Adrenal gland (tissue), 19 donors: ENCODE data around the gene TMEM132A. TPM values are rescaled to one million over a fixed set of nuclear protein-coding genes. Genes with fewer than 3 reads are reported as not detected.

Source experiments
- DNase-seq, 7 donors: peaks; one replicate each; pipeline ENCODE4 v3.0.0-alpha.2; 2019 to 2020
- H3K27ac ChIP-seq, 5 donors: fragments of 200-600 bp; sonication (generic) in 4 of 5; 1 replicate in 3 of 5; 2 replicates in 2 of 5; pipeline versions ENCODE4 v1.5.1 to v1.8.0; 2016 to 2020; ENCODE audit warnings: mild to moderate bottlenecking in 1 of 5
- H3K27me3 ChIP-seq: fragments of 200-600 bp; 2 replicates; pipeline ENCODE4 v1.8.0; 2021
- H3K36me3 ChIP-seq, 2 donors: fragments of 200-600 bp; replicated peaks in 1 of 2; 1 replicate in 1 of 2; 2 replicates in 1 of 2; pipeline versions ENCODE4 v1.5.1 to v1.8.0; 2018 to 2022
- H3K4me1 ChIP-seq, 2 donors: fragments of 200-600 bp; replicated peaks in 1 of 2; 1 replicate in 1 of 2; 2 replicates in 1 of 2; pipeline versions ENCODE4 v1.5.1 to v1.8.0; 2018 to 2021
- H3K4me3 ChIP-seq, 4 donors: fragments of 200-600 bp; sonication (generic) in 3 of 4; one replicate each; pipeline ENCODE4 v1.5.1; 2016 to 2018
- H3K9me3 ChIP-seq, 3 donors: fragments of 200-600 bp; sonication (generic) in 1 of 3; replicated peaks in 1 of 3; 1 replicate in 2 of 3; 2 replicates in 1 of 3; pipeline versions ENCODE4 v1.5.1 to v1.8.0; 2016 to 2021
- CTCF ChIP-seq, 6 experiments: fragments of 450-650 bp in 4 of 6; fragments of 200-600 bp in 2 of 6; sonication (generic) in 1 of 6; IDR thresholded peaks; 1 replicate in 5 of 6; 2 replicates in 1 of 6; pipeline versions ENCODE4 v1.5.1 to v1.8.0; 2016 to 2021; ENCODE audit warnings: antibody characterized with exemption in 6 of 6, mild to moderate bottlenecking in 2 of 6, moderate library complexity in 1 of 6
- POLR2A ChIP-seq, 2 donors: fragments of 450-650 bp; IDR thresholded peaks; one replicate each; pipeline ENCODE4 v1.6.1; 2017; ENCODE audit warnings: antibody characterized with exemption in 2 of 2, mild to moderate bottlenecking in 2 of 2, moderate library complexity in 1 of 2
- WGBS, 4 donors: extraction: QIAGEN DNeasy Blood & Tissue Kit in 2 of 4; methylation state at CpG; one replicate each; pipeline versions ENCODE4 v1.1.5 to v1.1.7; 2013 to 2017; 5-methylcytosine and 5-hydroxymethylcytosine counted together
- intact Hi-C, 2 donors: fragments of 100-400 bp; cut with DNase I; formaldehyde crosslinking; loops; one replicate each; pipeline versions ENCODE4 v1.14.1 to v1.15.0; 2022 to 2023
- long read RNA-seq, 10 donors: library from polyadenylated mRNA in 3 of 10; unstranded in 2 of 10; stranded (forward) in 1 of 10; transcript quantifications; one replicate each; pipeline ENCODE4 v2.0.0 and lab custom pipeline, GENCODE V29; 2021 to 2026
- polyA plus RNA-seq, 3 donors: library from polyadenylated mRNA; stranded (reverse); fragments of 200-250 nt in 2 of 3; fragments of 350-450 nt in 1 of 3; fragmentation: Illumina TruSeq in 1 of 3; extraction: RNeasy Lipid Tissue Mini Kit (QIAGEN cat#74804) in 1 of 3; gene quantifications; one replicate each; pipeline ENCODE4 v1.2.3, GENCODE V29; 2013 to 2014
- total RNA-seq, 9 donors: library from RNA; depleted of rRNA in 4 of 9; stranded (reverse); fragments of >200 nt in 4 of 9; fragments of 120-200 nt in 1 of 9; fragmentation: NEBNext Ultra II Directional in 1 of 9; extraction: Animal tissue kit (Norgen Biotek cat#: 25700) in 1 of 9; gene quantifications; one replicate each; pipeline versions ENCODE4 v1.1.0 to v1.2.4, GENCODE V29; 2013 to 2023
- donor health status: healthy with polysubstance abuse.
- donor health status: Bipolar disorder and iron deficiency.
- donor health status: DM: yes; HTN: yes; CAD: no.
- donor health status: DM: no; HTN: no; CAD: no.
- donor health status: DM: no; HTN: no; CAD: no.
- donor health status: DM: yes; HTN: yes; CAD: no.

Gene TMEM132A
- total RNA-seq (10 to 100 TPM; 14.4 to 66.1 (median 39.6) TPM), polyA plus RNA-seq (10 to 100 TPM in 2 of 3 donors, 1 to 10 TPM in 1; 3.4 to 48.9 (median 37.9) TPM)
- long read RNA-seq, donor 1, partial matches to known transcripts: 0 of 3 reads
- long read RNA-seq, donor 1, other reads (novel, unspliced or antisense): 0 of 3 reads
- long read RNA-seq, donor 2, partial matches to known transcripts: 11 of 15 reads
- long read RNA-seq, donor 2, other reads (novel, unspliced or antisense): 0 of 15 reads
- long read RNA-seq, donor 3, partial matches to known transcripts: 5 of 6 reads
- long read RNA-seq, donor 3, other reads (novel, unspliced or antisense): 0 of 6 reads
- long read RNA-seq, donor 4, partial matches to known transcripts: 3 of 3 reads
- long read RNA-seq, donor 4, other reads (novel, unspliced or antisense): 0 of 3 reads
- long read RNA-seq, donor 5, transcript TMEM132A-202 (11 exons, 3,346 nt): major isoform, 72 of 175 reads
- long read RNA-seq, donor 5, transcript TMEM132A-201 (11 exons, 3,480 nt): minor isoform, 57 of 175 reads
- long read RNA-seq, donor 5, partial matches to known transcripts: 36 of 175 reads
- long read RNA-seq, donor 5, other reads (novel, unspliced or antisense): 9 of 175 reads
- long read RNA-seq, donor 6: 0 reads
- long read RNA-seq, donor 7, partial matches to known transcripts: 0 of 4 reads
- long read RNA-seq, donor 7, other reads (novel, unspliced or antisense): 0 of 4 reads
- long read RNA-seq, donor 8, transcript TMEM132A-202 (11 exons, 3,346 nt): major isoform, 9 of 11 reads
- long read RNA-seq, donor 8, partial matches to known transcripts: 0 of 11 reads
- long read RNA-seq, donor 8, other reads (novel, unspliced or antisense): 0 of 11 reads
- long read RNA-seq, donor 9, partial matches to known transcripts: 0 of 3 reads
- long read RNA-seq, donor 9, other reads (novel, unspliced or antisense): 0 of 3 reads
- long read RNA-seq, donor 10, partial matches to known transcripts: 0 of 1 reads
- long read RNA-seq, donor 10, other reads (novel, unspliced or antisense): 0 of 1 reads

GRCh38 chr11:60924110-60924905 lies at the start of gene TMEM132A:
TSS of gene TMEM132A (plus strand) at chr11:60924460. CDS start at chr11:60924634, 174 bp downstream.
- H3K4me1 ChIP-seq: peaks cover 15 to 28% of the 10 kb centered on the region in 2 donors
- H3K9me3 ChIP-seq: no peaks in the 10 kb centered on the region
- no peaks in the 10 kb centered on the region for H3K27me3 ChIP-seq
- peaks cover 0 to 34% of the 10 kb centered on the region in 2 donors for H3K36me3 ChIP-seq
- DNase-seq: peak; percentile 53 to 79 (median 78)
- WGBS, 4 donors: 0 to 3% (median 1%) methylated on average over 13 to 69 of the region's 69 CpGs
- H3K27ac ChIP-seq: no peak within 1 kb of the TSS
- peak within 1 kb of the TSS in 2 of 4 donors; percentile 28 to 90 for H3K4me3 ChIP-seq
- intact Hi-C loops: no loop called here
- TF ChIP-seq POLR2A (IDR thresholded peaks at IDR 0.05) (peak in 1 of 2 donors; percentile 26), CTCF (IDR thresholded peaks at IDR 0.05) (no peak)

GRCh38 chr11:60875366-60876167 lies 48.7 kb upstream of the TMEM132A start:
- no peaks in the 10 kb centered on the region for H3K36me3 ChIP-seq
- H3K27ac ChIP-seq: no peak overlapping the region
- intact Hi-C loops: no loop called here
- H3K4me1 ChIP-seq: peaks cover 0 to 22% of the 10 kb centered on the region in 2 donors
- 85 to 89% (median 87%) methylated on average over 4 to 7 of the region's 7 CpGs for WGBS, 4 donors
- no peaks in the 10 kb centered on the region for H3K27me3 ChIP-seq
- peak in 2 of 7 donors; percentile 8 to 27 for DNase-seq
- no peak overlapping the region for H3K4me3 ChIP-seq
- no peaks in the 10 kb centered on the region for H3K9me3 ChIP-seq
- TF ChIP-seq CTCF (IDR thresholded peaks at IDR 0.05): no peak
- TF ChIP-seq POLR2A (IDR thresholded peaks at IDR 0.05): no peak

- WGBS, 4 donors: 80 to 98% (median 95%) methylated on average over 1 to 2 of the region's 2 CpGs; no CpG with 5 or more reads in 1 of the 4 donors
- DNase-seq: peak in 1 of 7 donors; percentile 27
- H3K27me3 ChIP-seq: no peaks in the 10 kb centered on the region
- TF ChIP-seq CTCF (IDR thresholded peaks at IDR 0.05) (no peak), POLR2A (IDR thresholded peaks at IDR 0.05) (no peak)
- intact Hi-C loops: no loop called here
- peaks cover 0 to 22% of the 10 kb centered on the region in 2 donors for H3K4me1 ChIP-seq
- no peaks in the 10 kb centered on the region for H3K36me3 ChIP-seq
- H3K27ac ChIP-seq: no peak overlapping the region
- H3K4me3 ChIP-seq: no peak overlapping the region
- H3K9me3 ChIP-seq: no peaks in the 10 kb centered on the region
Measured at GRCh38 chr11:60876168-60876485, 48.1 kb upstream of the TMEM132A start.
